Measurements from ENCODE around the gene CCDC127.

CCDC127 gene

DNA sequence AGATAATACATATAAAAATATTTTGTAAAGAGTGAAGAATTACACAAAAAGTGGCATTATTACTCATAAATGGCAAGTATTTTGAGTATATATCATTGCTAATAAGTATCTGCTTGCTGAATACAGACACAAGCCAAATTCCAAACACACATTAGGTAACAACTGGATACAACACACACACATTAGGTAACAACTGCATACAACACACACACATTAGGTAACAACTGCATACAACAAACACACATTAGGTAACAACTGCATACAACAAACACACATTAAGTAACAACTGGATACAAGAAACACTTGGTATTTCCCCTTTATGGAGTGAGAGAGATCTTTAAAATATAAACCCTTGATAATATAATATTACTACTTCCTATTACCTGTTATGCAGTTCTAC, 13.5 kb downstream of the CCDC127 start:
- Histone ChIP-seq H3K9me2 (replicated peaks; ENCODE audit: control insufficient read depth, low read length) (no peaks in the 10 kb centered on the region), H3K79me2 (ENCODE audit: control insufficient read depth, low read length) (peaks cover 80% of the 10 kb centered on the region), H3K27me3 (ENCODE audit: control insufficient read depth, low read length) (no peaks in the 10 kb centered on the region), H4K20me1 (ENCODE audit: control insufficient read depth, insufficient read depth, low read depth, low read length) (peaks cover 14% of the 10 kb centered on the region), H3K4me1 (ENCODE audit: control insufficient read depth, low read length) (peaks cover 51% of the 10 kb centered on the region), H3K4me3 (ENCODE audit: low read length) (no peak overlapping the region), H3K36me3 (ENCODE audit: control insufficient read depth, low read length) (peaks cover 54% of the 10 kb centered on the region), H3K4me2 (ENCODE audit: low read length) (no peak overlapping the region), H3K27ac (ENCODE audit: low read depth, low read length) (no peak overlapping the region), H3K9me3 (ENCODE audit: control insufficient read depth, insufficient read depth, low read length) (no peaks in the 10 kb centered on the region), H3F3A (ENCODE audit: control insufficient read depth, insufficient read depth) (peaks cover 15% of the 10 kb centered on the region)
- TF ChIP-seq, protein P1, sequence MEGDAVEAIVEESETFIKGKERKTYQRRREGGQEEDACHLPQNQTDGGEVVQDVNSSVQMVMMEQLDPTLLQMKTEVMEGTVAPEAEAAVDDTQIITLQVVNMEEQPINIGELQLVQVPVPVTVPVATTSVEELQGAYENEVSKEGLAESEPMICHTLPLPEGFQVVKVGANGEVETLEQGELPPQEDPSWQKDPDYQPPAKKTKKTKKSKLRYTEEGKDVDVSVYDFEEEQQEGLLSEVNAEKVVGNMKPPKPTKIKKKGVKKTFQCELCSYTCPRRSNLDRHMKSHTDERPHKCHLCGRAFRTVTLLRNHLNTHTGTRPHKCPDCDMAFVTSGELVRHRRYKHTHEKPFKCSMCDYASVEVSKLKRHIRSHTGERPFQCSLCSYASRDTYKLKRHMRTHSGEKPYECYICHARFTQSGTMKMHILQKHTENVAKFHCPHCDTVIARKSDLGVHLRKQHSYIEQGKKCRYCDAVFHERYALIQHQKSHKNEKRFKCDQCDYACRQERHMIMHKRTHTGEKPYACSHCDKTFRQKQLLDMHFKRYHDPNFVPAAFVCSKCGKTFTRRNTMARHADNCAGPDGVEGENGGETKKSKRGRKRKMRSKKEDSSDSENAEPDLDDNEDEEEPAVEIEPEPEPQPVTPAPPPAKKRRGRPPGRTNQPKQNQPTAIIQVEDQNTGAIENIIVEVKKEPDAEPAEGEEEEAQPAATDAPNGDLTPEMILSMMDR (IDR thresholded peaks at IDR 0.05; ENCODE audit: low read depth, low read length, poor library complexity, severe bottlenecking), result no peak
- TF ChIP-seq EZH2phosphoT487 (IDR thresholded peaks at IDR 0.05; ENCODE audit: borderline replicate concordance, low read length), result no peak

DNA sequence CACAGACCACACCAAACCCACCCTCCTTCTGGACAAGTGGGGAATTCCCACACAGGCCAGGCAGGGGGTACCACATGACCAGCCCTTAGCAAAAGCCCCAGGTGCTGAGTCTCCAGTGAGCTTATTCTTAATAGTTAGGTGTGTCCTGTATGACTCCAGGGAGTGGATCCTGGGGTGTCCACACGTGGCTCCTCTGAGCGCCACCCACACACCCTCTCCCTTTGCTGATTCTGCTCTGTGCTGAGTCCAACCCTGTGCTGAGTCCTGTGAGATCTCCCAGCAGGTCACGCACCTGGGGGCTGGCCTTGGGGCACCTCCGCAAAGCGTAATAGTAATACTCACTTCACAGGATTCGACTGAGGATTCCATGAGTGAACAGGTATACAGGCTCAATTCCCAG, 14.0 kb downstream of the CCDC127 start:
- H4K20me1 ChIP-seq (ENCODE audit: control insufficient read depth, insufficient read depth, low read depth, low read length), result peaks cover 14% of the 10 kb centered on the region

DNA sequence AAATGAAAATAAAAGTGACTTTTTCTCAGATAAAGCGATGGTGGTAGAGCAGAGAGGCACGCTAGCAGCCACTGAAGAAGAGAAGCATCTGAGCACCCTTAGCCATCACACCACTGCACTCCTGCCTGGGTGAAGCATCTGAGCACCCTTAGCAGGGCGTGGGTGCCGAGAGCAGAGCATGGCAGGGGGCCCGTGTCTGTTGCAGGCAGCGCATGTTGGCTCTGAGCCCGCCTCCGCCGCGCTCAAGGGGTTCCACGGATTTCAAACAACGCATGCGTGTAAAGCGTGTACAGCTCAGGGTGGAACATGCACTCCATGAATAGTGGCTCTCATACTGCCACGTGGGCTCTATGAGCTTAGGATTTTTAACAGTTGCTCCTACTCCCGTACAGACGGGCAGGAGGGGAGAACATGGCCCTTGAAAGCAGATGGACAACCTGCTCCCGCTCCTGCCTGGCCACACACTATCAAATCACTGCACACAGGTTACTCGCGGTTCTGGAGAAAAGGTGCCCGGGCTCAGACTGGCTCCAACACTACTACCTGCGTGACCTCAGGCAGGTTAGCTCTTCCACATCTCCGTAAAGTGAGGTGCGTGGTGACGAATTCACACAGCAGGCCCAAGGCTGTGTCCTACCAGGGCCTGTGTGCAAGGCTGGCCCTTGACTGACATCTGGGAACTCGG, 14.6 kb downstream of the CCDC127 start:
- Histone ChIP-seq H3K27ac (ENCODE audit: low read depth, low read length) (peak overlapping the region; percentile 86), H3K9me3 (ENCODE audit: control insufficient read depth, insufficient read depth, low read length) (no peaks in the 10 kb centered on the region), H3K4me3 (ENCODE audit: low read length) (no peak overlapping the region), H3K9me2 (replicated peaks; ENCODE audit: control insufficient read depth, low read length) (no peaks in the 10 kb centered on the region), H3K36me3 (ENCODE audit: control insufficient read depth, low read length) (peaks cover 61% of the 10 kb centered on the region), H3K4me1 (ENCODE audit: control insufficient read depth, low read length) (peaks cover 51% of the 10 kb centered on the region), H3K27me3 (ENCODE audit: control insufficient read depth, low read length) (no peaks in the 10 kb centered on the region), H3F3A (ENCODE audit: control insufficient read depth, insufficient read depth) (peaks cover 15% of the 10 kb centered on the region), H3K4me2 (ENCODE audit: low read length) (peak overlapping the region; percentile 60; the same call in 1 of the 2 replicates), H4K20me1 (ENCODE audit: control insufficient read depth, insufficient read depth, low read depth, low read length) (peaks cover 10% of the 10 kb centered on the region), H3K79me2 (ENCODE audit: control insufficient read depth, low read length) (peaks cover 81% of the 10 kb centered on the region)
- TF ChIP-seq EZH2phosphoT487 (IDR thresholded peaks at IDR 0.05; ENCODE audit: borderline replicate concordance, low read length), result no peak
- TF ChIP-seq, protein P1 (IDR thresholded peaks at IDR 0.05; ENCODE audit: low read depth, low read length, poor library complexity, severe bottlenecking), result no peak

More for the DNA sequence above, 14.0 kb downstream of the CCDC127 start:
- Histone ChIP-seq H3K4me2 (ENCODE audit: low read length) (no peak overlapping the region), H3K27ac (ENCODE audit: low read depth, low read length) (no peak overlapping the region), H3K4me3 (ENCODE audit: low read length) (no peak overlapping the region), H3K4me1 (ENCODE audit: control insufficient read depth, low read length) (peaks cover 51% of the 10 kb centered on the region), H3K79me2 (ENCODE audit: control insufficient read depth, low read length) (peaks cover 82% of the 10 kb centered on the region), H3K36me3 (ENCODE audit: control insufficient read depth, low read length) (peaks cover 57% of the 10 kb centered on the region), H3K9me3 (ENCODE audit: control insufficient read depth, insufficient read depth, low read length) (no peaks in the 10 kb centered on the region), H3K27me3 (ENCODE audit: control insufficient read depth, low read length) (no peaks in the 10 kb centered on the region), H3F3A (ENCODE audit: control insufficient read depth, insufficient read depth) (peaks cover 15% of the 10 kb centered on the region), H3K9me2 (replicated peaks; ENCODE audit: control insufficient read depth, low read length) (no peaks in the 10 kb centered on the region)
- no peak for TF ChIP-seq EZH2phosphoT487 (IDR thresholded peaks at IDR 0.05; ENCODE audit: borderline replicate concordance, low read length)
- TF ChIP-seq, protein P1 (IDR thresholded peaks at IDR 0.05; ENCODE audit: low read depth, low read length, poor library complexity, severe bottlenecking), result no peak

Data from DOHH2 (cell line).